Peyer's patch (tissue), 4 donors: ENCODE data around the gene MAD1L1.
"Not testable (repeated sequence)": the region's sequence is repeated elsewhere in the genome, so short reads cannot be mapped to it uniquely, and the experiment has no call there.

ENCODE experiments used
- POLR2A ChIP-seq, 2 donors: fragments of 450-650 bp; IDR thresholded peaks; one replicate each; pipeline ENCODE4 v1.5.1; 2017; ENCODE audit warnings: antibody characterized with exemption in 2 of 2, mild to moderate bottlenecking in 2 of 2, moderate library complexity in 2 of 2
- TF ChIP-seq, protein P1 (sequence below), 6 experiments: fragments of 450-650 bp in 4 of 6; fragments of 200-600 bp in 2 of 6; sonication (generic) in 1 of 6; IDR thresholded peaks; one replicate each; pipeline ENCODE4 v1.5.1; 2017 to 2019; ENCODE audit warnings: antibody characterized with exemption in 6 of 6, mild to moderate bottlenecking in 3 of 6, moderate library complexity in 1 of 6

DNA sequence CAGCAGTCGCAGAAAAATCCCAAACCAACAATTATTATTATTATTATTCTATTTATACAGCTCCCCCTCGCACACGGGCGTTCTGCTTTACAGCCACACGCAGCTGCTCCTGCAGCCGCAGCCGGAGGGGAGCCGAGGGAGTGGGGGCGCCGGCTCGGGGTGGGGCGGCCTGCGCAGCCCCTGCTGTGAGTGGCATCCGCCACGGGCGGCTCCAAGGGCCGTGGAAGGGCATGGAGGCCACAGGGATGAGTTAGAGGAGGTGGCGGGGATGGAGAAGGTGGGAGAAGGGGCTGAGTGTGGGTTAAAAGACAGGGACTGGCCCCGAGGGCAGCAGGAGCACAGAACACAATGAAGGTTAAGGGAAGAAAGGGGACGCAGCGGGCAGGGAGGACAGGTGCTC is 405.8 kb downstream of the MAD1L1 start:
- TF ChIP-seq, protein P1, sequence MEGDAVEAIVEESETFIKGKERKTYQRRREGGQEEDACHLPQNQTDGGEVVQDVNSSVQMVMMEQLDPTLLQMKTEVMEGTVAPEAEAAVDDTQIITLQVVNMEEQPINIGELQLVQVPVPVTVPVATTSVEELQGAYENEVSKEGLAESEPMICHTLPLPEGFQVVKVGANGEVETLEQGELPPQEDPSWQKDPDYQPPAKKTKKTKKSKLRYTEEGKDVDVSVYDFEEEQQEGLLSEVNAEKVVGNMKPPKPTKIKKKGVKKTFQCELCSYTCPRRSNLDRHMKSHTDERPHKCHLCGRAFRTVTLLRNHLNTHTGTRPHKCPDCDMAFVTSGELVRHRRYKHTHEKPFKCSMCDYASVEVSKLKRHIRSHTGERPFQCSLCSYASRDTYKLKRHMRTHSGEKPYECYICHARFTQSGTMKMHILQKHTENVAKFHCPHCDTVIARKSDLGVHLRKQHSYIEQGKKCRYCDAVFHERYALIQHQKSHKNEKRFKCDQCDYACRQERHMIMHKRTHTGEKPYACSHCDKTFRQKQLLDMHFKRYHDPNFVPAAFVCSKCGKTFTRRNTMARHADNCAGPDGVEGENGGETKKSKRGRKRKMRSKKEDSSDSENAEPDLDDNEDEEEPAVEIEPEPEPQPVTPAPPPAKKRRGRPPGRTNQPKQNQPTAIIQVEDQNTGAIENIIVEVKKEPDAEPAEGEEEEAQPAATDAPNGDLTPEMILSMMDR (IDR thresholded peaks at IDR 0.05) = not testable (repeated sequence)
- TF ChIP-seq POLR2A (IDR thresholded peaks at IDR 0.05) = not testable (repeated sequence)
